GM21619 (cell line): ENCODE measurements around the gene AKT1S1.
"Not testable (repeated sequence)": the region's sequence is repeated elsewhere in the genome, so short reads cannot be mapped to it uniquely, and the experiment has no call there.

Experiments used
- ATAC-seq: cut with Tn5 transposase; IDR thresholded peaks from one replicate; pipeline ENCODE4 v1.9.1; 2021; ENCODE audit not compliant: unreplicated experiment

The AKT1S1 gene

DNA sequence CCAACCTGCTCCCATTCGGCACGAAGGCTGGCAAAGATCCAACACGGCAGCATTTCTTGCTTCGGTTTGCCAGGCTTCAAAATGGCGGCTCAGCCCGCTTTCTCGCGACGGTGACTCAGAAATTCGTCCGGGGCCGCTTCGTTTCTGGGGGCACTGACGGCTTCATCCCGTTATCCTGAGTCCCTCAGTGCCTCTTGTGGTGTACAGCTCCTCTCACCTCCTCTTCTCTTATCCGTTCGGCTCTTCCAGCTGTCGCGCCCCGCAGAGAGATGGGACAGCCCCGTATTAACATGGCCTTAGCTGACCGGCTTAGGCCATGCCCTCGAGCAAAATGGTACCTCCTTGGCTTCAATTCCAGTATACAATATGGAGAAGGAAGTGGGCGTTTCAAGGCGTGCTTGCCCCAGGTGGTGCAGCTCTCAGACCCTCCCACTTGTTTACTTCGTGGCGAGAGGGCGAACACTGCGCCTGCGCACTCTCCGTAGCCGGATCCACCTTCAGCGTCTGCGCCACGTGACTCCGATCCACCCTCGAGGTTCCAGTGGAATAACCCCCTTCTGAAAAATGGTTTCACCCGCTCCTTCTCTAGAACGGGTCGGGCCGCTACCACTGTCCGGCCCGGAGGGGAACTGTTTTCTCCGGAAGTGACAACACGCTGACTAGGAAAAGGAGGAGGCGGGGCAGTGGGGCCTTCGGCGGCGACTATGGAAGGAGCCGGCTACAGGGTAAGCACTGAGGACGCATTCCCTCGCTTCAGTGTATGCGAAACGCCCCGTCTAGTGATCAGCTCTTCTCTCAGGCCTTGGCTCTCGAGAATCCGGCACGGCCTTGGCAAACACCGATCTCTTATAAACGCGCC, at the start of gene AKT1S1, which contains the start of gene TBC1D17:
Gene AKT1S1 (minus strand): TSS at position 336 of the 859 bp plus-strand sequence. CDS start 4,060 bp downstream, outside the sequence.
Gene TBC1D17 (plus strand): TSS at position 683 of the 859 bp plus-strand sequence. CDS start 22 bp downstream, at position 705.
- ATAC-seq, result peak; percentile 58

DNA sequence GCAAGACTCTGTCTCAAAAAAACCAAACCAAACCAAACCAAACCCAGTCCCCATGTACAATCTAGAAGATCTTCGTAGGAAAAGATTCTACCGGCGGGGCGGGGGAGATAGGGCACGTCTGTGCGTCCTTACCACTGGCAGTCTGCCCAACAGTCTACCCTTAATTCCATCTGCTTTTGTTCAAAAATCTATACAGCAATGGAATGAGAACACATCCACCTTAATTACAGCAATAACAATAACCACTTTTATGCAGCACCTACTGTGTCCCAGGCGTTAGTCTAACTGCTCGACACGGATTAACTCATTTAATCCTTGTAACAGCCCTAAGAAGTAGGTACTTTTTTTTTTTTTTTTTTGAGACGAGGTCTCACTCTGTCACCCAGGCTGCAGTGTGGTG, 49.4 kb upstream of the AKT1S1 start:
- no peak for ATAC-seq

DNA sequence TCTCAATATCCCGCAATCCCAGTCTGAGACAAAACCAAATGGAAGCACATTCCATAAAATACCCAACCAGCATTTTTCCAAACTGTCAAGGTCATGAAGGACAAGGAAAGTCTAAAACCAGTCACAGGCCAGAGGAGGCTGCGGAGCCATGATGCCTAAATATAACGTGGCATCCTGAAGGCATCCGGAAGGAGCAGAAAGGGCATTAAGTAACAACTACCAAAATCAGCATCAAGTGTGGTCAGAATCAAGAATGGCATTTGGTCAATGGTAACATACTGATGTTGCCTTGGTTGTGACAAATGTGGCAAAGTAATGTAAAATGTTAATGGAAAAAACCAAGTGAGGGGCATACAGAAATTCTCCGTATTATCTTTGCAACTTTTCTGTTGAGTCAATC, 48.3 kb upstream of the AKT1S1 start:
- no peak for ATAC-seq

DNA sequence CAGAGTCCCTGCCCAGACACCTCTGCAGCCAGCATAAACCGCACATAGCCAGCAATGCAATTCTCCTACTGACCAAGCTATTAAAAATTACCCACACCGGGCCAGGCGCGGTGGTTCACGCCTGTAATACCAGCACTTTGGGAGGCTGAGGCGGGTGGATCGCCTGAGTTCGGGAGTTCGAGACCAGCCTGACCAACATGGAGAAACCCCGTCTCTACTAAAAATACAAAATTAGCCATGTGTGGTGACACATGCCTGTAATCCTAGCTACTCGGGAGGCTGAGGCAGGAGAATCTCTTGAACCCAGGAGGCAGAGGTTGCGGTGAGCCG, 47.7 kb upstream of the AKT1S1 start:
- not testable (repeated sequence) for ATAC-seq

DNA sequence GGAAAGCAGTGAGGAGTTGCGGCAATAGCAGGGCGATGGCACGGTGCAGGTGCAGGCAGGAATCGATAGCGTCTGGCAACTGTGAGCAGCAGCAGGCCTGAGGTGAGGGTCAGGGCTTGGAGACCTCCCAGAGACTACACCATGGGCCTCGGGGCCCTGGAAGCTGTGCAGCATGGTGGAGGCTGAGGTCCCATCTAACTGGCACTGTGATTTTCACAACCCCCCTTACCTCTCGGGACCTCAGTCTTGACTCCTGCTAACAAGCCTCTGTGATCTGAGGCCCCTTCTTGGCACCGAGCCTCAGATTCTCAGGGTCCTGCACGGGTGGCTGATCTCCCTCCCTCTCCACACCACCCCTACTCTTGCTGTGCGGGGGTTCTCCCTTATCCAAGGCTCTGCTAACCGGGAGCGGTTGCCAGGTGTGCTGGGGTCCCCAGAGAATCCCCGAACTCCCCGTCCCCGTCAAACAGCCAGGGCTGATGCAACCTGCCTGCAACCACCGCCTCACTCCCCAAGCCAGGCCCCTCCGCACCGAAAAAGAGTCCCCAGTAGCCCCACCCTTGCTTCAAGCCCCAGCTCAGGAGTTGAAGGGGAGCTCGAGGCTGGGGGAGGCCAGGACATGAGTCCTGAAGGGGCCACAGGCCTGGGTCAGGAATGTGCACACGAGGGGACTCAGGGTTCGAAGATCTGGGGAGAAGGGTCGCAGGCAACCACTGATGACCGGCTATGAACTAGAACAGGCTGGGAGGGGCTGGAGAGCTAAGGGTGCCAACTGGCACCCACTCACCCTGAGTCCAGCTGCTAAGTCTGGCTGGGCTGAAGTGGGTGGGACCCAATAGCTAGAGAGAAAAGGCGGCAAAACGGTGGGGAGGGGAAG, 47.1 kb upstream of the AKT1S1 start:
- ATAC-seq, result no peak

- no peak for ATAC-seq
These were observed 46.2 kb upstream of the AKT1S1 start for GRCh38 chr19:49923055-49924003.

- ATAC-seq, result no peak
These were observed 45.0 kb upstream of the AKT1S1 start for GRCh38 chr19:49921871-49922795.

- no peak for ATAC-seq
These were observed 43.6 kb upstream of the AKT1S1 start for GRCh38 chr19:49920624-49921363.

DNA sequence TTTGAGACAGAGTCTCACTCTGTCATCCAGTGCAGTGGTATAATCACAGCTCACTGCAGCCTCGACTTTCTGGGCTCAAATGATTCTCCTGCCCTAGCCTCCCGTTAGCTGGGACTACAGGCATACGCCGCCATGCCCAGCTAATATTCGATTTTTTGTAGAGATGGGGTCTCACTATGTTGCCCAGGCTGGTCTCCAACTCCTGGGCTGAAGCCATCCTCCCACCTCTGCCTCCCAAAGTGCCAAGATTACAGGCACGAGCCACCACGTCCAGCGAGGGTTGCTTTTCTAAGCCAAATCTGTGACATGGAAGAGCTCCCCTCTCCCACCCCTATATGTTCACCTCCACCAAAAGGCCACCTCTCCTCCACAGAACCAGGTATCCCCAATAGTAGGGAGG, 40.9 kb upstream of the AKT1S1 start:
- ATAC-seq, result no peak

DNA sequence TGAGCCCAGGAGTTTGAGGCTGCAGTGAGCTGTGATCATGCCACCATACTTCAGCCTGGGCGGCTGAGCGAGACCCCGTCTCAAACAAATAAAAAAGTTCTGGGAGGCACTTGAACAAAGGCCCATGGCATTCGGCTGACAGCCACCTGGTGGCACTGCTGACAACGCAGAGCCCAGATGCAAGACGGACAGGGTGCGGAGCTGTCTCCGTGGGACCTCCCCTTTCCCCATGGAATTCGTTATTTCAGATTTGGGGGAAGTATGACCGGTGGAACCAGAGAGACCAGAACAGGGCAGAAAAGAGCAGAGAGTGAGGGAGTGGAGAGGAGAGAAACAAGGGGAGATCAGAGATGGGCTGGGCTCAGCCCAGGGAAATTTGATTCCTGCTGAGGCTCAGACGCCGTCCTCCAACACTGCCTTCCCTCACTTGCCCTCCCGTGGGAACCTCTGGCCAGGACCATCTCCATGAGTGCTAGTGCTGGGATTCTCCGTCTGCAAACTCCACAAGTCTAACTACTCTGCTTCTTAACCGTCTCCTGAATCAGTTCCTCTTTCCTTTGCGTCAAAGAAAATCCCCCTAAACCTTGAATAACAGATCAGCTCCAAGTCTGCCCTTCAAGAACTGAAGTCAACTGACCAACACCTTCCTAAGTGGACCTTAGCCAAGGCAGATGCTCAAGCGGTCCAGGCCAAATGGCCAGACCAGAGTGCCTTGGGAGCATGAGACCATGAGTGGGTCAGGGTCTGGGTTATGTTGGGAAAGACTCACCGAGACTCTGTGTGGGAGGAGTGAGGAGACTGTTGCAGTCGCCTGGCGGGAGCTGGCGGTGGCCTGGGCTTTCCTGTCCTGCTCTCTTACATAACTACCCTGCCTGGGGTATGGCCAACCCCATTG, 39.9 kb upstream of the AKT1S1 start:
- ATAC-seq, result no peak

GRCh38 chr19:49915271-49915670, 38.1 kb upstream of the AKT1S1 start:
- no peak for ATAC-seq

DNA sequence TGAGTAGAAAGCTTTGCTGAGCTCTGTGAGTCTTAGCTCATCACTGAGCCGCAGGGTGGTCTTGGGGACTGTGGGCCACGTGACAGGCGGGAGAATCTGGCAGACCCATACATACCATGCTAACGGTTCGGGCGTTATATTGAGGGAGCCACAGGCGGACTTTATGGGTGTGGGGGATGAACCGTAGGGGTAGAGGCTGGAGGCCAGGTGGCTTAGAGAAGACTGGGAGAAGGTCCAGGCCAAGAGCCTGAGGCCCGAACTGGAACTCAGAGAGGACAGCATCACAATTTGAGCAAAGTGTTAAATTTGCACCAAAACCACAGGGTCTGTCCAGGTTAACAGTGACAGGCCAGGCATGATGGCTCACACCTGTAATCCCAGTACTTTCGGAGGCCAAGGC, 36.6 kb upstream of the AKT1S1 start:
- no peak for ATAC-seq

- ATAC-seq, result no peak
These were observed 36.0 kb upstream of the AKT1S1 start for GRCh38 chr19:49912965-49913685.

DNA sequence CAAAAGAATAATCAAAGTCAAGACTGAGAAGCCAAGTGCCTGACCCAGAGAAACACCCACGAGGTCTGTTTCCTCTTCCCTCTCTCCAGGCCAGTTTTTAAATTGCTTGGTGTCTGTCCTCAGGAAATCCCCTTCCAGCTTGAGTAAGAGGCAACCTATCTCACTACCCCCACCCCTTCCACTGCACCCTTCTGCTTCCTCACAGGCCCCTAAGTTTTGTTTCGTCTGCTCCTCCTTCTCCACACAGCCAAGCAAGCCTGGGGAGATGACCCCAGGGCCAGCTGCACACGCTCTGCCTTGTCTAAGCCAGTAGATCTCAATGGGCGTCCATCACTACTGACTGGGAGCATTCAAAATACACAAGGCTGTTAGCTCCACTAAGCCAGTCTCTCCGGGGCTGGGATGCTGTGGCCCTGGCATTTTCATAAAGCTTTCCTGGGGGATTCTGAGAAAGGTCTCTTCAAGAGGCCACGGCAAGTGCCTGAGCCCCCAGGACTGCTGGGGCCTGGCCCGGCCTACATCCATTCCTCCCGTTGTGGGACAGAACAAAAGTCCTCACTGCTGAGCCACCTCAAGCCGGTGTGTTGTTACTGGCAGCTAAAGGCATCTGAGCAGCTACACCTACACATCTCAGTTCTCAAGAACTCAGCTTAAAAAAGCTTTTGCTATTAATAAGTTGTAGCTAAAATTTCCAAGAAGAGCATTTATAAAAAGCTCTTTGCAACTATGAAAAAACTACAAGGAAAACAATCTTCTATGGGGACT, 34.4 kb upstream of the AKT1S1 start:
- no peak for ATAC-seq

GRCh38 chr19:49910179-49910578, 33.0 kb upstream of the AKT1S1 start:
- ATAC-seq, result no peak
